SH-SY5Y (cell line): ENCODE data around the gene KIF19.

Experiments
- GATA2 ChIP-seq: IDR thresholded peaks from 2 replicates; pipeline ENCODE4 v1.6.1; 2011; ENCODE audit warnings: mild to moderate bottlenecking, low read depth, low read length
- GATA3 ChIP-seq: IDR thresholded peaks from 2 replicates; pipeline ENCODE4 v1.6.1; 2011; ENCODE audit warnings: low read depth, mild to moderate bottlenecking, low read length, moderate library complexity

DNA sequence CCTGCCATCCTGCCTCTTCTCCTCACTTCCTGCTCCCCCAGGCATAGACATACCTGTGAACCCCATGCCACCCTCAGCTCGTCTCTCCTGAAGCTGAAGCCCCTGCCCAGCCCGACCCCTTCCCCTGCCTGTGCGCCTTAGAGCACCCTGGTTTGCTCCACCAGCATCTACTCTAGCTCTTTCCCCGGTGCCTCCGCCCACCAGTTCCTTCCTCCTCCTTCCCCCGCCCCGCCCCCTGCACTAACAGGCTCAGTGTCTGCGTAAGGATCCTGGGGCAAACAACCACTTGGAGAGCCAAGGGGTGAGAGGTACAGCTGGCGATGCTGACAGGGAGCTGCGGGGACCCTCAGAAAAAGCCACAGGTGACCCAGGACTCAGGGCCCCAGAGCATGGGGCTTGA, 43.2 kb downstream of the KIF19 start:
- no peak for TF ChIP-seq GATA2
- no peak for TF ChIP-seq GATA3
